IMR-90 (cell line): ENCODE data around the gene CLRN3. TPM values are rescaled to one million over a fixed set of nuclear protein-coding genes. Genes with fewer than 3 reads are reported as not detected.

Experiments
- ATAC-seq: fragments of 200-7000 bp; cut with Tn5 transposase; 2 replicates; pipeline ENCODE4 v1.9.1; 2020; ENCODE audit warnings: low read depth, mild to moderate bottlenecking, moderate library complexity
- BruUV-seq: library from RNA; stranded (reverse); fragments of 400-500 nt; replicated peaks from 2 replicates; lab custom pipeline; 2021; lab: Mats Ljungman, UMichigan
- CTCF ChIA-PET: fragments of 300-600 bp; formaldehyde crosslinking; extraction: SDS; loops from one replicate; lab custom pipeline; 2021; ENCODE audit warnings: antibody characterized with exemption; lab: Yijun Ruan, JAX
- POLR2A ChIA-PET: fragments of 300-600 bp; sonication (Branson Sonifier 250); formaldehyde crosslinking; loops from one replicate; lab custom pipeline; 2022; ENCODE audit warnings: antibody characterized with exemption; ENCODE audit not compliant: unreplicated experiment; lab: Charles Lee
- DNase-seq: peaks from one replicate; pipeline ENCODE4 v3.0.0; 2013
- H2AFZ ChIP-seq: replicated peaks from 2 replicates; pipeline ENCODE3; 2013; ENCODE audit warnings: low read length, mild to moderate bottlenecking; ENCODE audit not compliant: poor library complexity
- H2AK5ac ChIP-seq: 2 replicates; pipeline ENCODE4 v1.6.1; 2013; ENCODE audit warnings: low read depth, low read length, inconsistent platforms
- H2AK9ac ChIP-seq: replicated peaks from 2 replicates; pipeline ENCODE3; 2013; ENCODE audit warnings: mild to moderate bottlenecking, low read depth, low read length, moderate library complexity; ENCODE audit not compliant: poor library complexity
- H2BK120ac ChIP-seq: 2 replicates; pipeline ENCODE4 v1.6.1; 2013; ENCODE audit warnings: low read depth, low read length, inconsistent platforms
- H2BK15ac ChIP-seq: 3 replicates; pipeline ENCODE4 v1.6.1; 2013; ENCODE audit warnings: low read depth, low read length, inconsistent platforms
- H2BK20ac ChIP-seq: 2 replicates; pipeline ENCODE4 v1.6.1; 2013; ENCODE audit warnings: low read depth, mild to moderate bottlenecking, inconsistent platforms, low read length, moderate library complexity
- H2BK5ac ChIP-seq: 2 replicates; pipeline ENCODE4 v1.6.1; 2013; ENCODE audit warnings: mild to moderate bottlenecking, low read depth, low read length, inconsistent platforms; ENCODE audit not compliant: poor library complexity, severe bottlenecking
- H3K14ac ChIP-seq: replicated peaks from 2 replicates; pipeline ENCODE4 v1.6.1; 2013; ENCODE audit warnings: low read depth, low read length, inconsistent platforms
- H3K18ac ChIP-seq: 2 replicates; pipeline ENCODE4 v1.6.1; 2013; ENCODE audit warnings: low read depth, low read length, control low read depth
- H3K23ac ChIP-seq: 2 replicates; pipeline ENCODE4 v1.6.1; 2013; ENCODE audit warnings: low read depth, low read length, inconsistent platforms
- H3K27ac ChIP-seq: 2 replicates; pipeline ENCODE4 v1.5.1; 2013; ENCODE audit warnings: mild to moderate bottlenecking, control low read depth, low read length; ENCODE audit not compliant: insufficient read depth
- H3K27me3 ChIP-seq: 2 replicates; pipeline ENCODE4 v1.6.1; 2013; ENCODE audit warnings: low read length; ENCODE audit not compliant: control insufficient read depth, insufficient read depth
- H3K36me3 ChIP-seq: 2 replicates; pipeline ENCODE4 v1.6.1; 2013; ENCODE audit warnings: low read length, mixed read lengths; ENCODE audit not compliant: control insufficient read depth, insufficient read depth
- H3K4ac ChIP-seq: 2 replicates; pipeline ENCODE4 v1.6.1; 2013; ENCODE audit warnings: low read depth, low read length, inconsistent platforms
- H3K4me1 ChIP-seq: 2 replicates; pipeline ENCODE4 v1.6.1; 2013; ENCODE audit warnings: low read length, mixed read lengths; ENCODE audit not compliant: control insufficient read depth, insufficient read depth
- H3K4me2 ChIP-seq: 2 replicates; pipeline ENCODE4 v1.6.1; 2013; ENCODE audit warnings: low read depth, mild to moderate bottlenecking, control low read depth, low read length, moderate library complexity
- H3K4me3 ChIP-seq: 2 replicates; pipeline ENCODE4 v1.5.1; 2013; ENCODE audit warnings: low read depth, mild to moderate bottlenecking, control low read depth, low read length, moderate library complexity; ENCODE audit not compliant: insufficient read depth
- H3K56ac ChIP-seq: 2 replicates; pipeline ENCODE4 v1.6.1; 2013; ENCODE audit warnings: low read length, inconsistent platforms; ENCODE audit not compliant: insufficient read depth; ENCODE audit errors: extremely low read depth
- H3K79me1 ChIP-seq, 2 experiments: 2 replicates each; pipeline ENCODE4 v1.6.1; 2013; ENCODE audit warnings: low read length in 2 of 2, inconsistent platforms in 1 of 2, low read depth in 1 of 2
- H3K9ac ChIP-seq: 2 replicates; pipeline ENCODE4 v1.6.1; 2013; ENCODE audit warnings: low read depth, low read length, control low read depth
- H3K9me1 ChIP-seq: 2 replicates; pipeline ENCODE4 v1.6.1; 2013; ENCODE audit warnings: low read length, inconsistent platforms; ENCODE audit not compliant: insufficient read depth
- H3K9me3 ChIP-seq: 2 replicates; pipeline ENCODE4 v1.6.1; 2013; ENCODE audit warnings: low read length; ENCODE audit not compliant: control insufficient read depth, insufficient read depth
- H4K20me1 ChIP-seq: 2 replicates; pipeline ENCODE4 v1.6.1; 2013; ENCODE audit warnings: low read length, inconsistent platforms; ENCODE audit not compliant: insufficient read depth
- H4K5ac ChIP-seq: 2 replicates; pipeline ENCODE4 v1.6.1; 2013; ENCODE audit warnings: mild to moderate bottlenecking, low read depth, low read length, control low read depth
- H4K8ac ChIP-seq, 2 experiments: 2 replicates each; pipeline ENCODE4 v1.6.1; 2013; ENCODE audit warnings: low read depth in 2 of 2, low read length in 2 of 2, control low read depth in 1 of 2, inconsistent platforms in 1 of 2
- H4K91ac ChIP-seq: 2 replicates; pipeline ENCODE4 v1.6.1; 2013; ENCODE audit warnings: low read depth, low read length, inconsistent platforms; ENCODE audit not compliant: insufficient read depth
- BHLHE40 ChIP-seq: fragments of 150-350 bp; IDR thresholded peaks from 2 replicates; pipeline ENCODE4 v1.6.1; 2016; ENCODE audit warnings: mild to moderate bottlenecking, low read depth, low read length
- CEBPB ChIP-seq: IDR thresholded peaks from 2 replicates; pipeline ENCODE4 v1.6.1; 2012; ENCODE audit warnings: low read depth, low read length, improper control_type of control experiment
- CHD1 ChIP-seq: IDR thresholded peaks from 2 replicates; pipeline ENCODE4 v1.6.1; 2012; ENCODE audit warnings: low read depth, low read length, improper control_type of control experiment
- CTCF ChIP-seq: conservative IDR thresholded peaks from 2 replicates; pipeline ENCODE4 v1.5.1; 2012; ENCODE audit warnings: mild to moderate bottlenecking, low read depth, low read length, improper control_type of control experiment
- ELK1 ChIP-seq: fragments of 150-350 bp; IDR thresholded peaks from 2 replicates; pipeline ENCODE4 v1.6.1; 2016; ENCODE audit warnings: low read depth, mild to moderate bottlenecking, low read length, moderate library complexity, borderline replicate concordance
- FOS ChIP-seq: fragments of 150-350 bp; IDR thresholded peaks from 2 replicates; pipeline ENCODE4 v1.6.1; 2016; ENCODE audit warnings: low read depth, low read length
- MAFK ChIP-seq: IDR thresholded peaks from 2 replicates; pipeline ENCODE4 v1.6.1; 2012; ENCODE audit warnings: low read depth, low read length, improper control_type of control experiment
- MAZ ChIP-seq: IDR thresholded peaks from 2 replicates; pipeline ENCODE4 v1.6.1; 2012; ENCODE audit warnings: low read depth, mild to moderate bottlenecking, low read length, improper control_type of control experiment, moderate library complexity, borderline replicate concordance
- MXI1 ChIP-seq: IDR thresholded peaks from 2 replicates; pipeline ENCODE4 v1.6.1; 2012; ENCODE audit warnings: low read depth, mild to moderate bottlenecking, low read length, moderate library complexity, borderline replicate concordance
- NFE2L2 ChIP-seq: fragments of 150-350 bp; IDR thresholded peaks from 2 replicates; pipeline ENCODE4 v1.6.1; 2016; ENCODE audit warnings: low read depth, mild to moderate bottlenecking, low read length
- POLR2A ChIP-seq: IDR thresholded peaks from 2 replicates; pipeline ENCODE4 v1.6.1; 2012; ENCODE audit warnings: mild to moderate bottlenecking, low read depth, low read length
- RAD21 ChIP-seq: IDR thresholded peaks from 2 replicates; pipeline ENCODE4 v1.6.1; 2012; ENCODE audit warnings: low read length, improper control_type of control experiment
- RCOR1 ChIP-seq: IDR thresholded peaks from 2 replicates; pipeline ENCODE4 v1.6.1; 2012; ENCODE audit warnings: mild to moderate bottlenecking, low read length, improper control_type of control experiment; ENCODE audit not compliant: insufficient replicate concordance
- RFX5 ChIP-seq: IDR thresholded peaks from 2 replicates; pipeline ENCODE4 v1.8.0; 2012; ENCODE audit warnings: low read depth, mild to moderate bottlenecking, low read length, moderate library complexity
- SMC3 ChIP-seq: fragments of 150-350 bp; IDR thresholded peaks from 2 replicates; pipeline ENCODE4 v1.6.1; 2016; ENCODE audit warnings: low read depth, mild to moderate bottlenecking, antibody characterized with exemption, low read length, moderate library complexity
- USF2 ChIP-seq: fragments of 150-350 bp; IDR thresholded peaks from 2 replicates; pipeline ENCODE4 v1.6.1; 2017; ENCODE audit warnings: mild to moderate bottlenecking, antibody characterized with exemption, low read length, low read depth
- WGBS, 2 experiments: methylation state at CpG; one replicate each; pipeline versions ENCODE4 v1.1.5 to v1.1.7; 2013; ENCODE audit warnings: missing lambda C conversion rate in 2 of 2; ENCODE audit not compliant: insufficient read length in 1 of 2; ENCODE audit errors: extremely low coverage in 2 of 2; 5-methylcytosine and 5-hydroxymethylcytosine counted together
- dilution Hi-C: fragments of 300-500 bp; cut with HindIII; formaldehyde crosslinking; loops from one replicate; pipeline ENCODE4 v1.14.3; 2018; ENCODE audit warnings: low sequenced_read_pairs; ENCODE audit not compliant: unreplicated experiment
- in situ Hi-C: fragments of 300-500 bp; cut with MboI; formaldehyde crosslinking; loops from 3 replicates; pipeline ENCODE4 v1.14.3; 2019; ENCODE audit warnings: low sequenced_read_pairs, inconsistent platforms, mixed read lengths
- intact Hi-C: fragments of 100-400 bp; cut with micrococcal nuclease; formaldehyde crosslinking; loops from 2 replicates; pipeline ENCODE4 v1.10.0; 2022
- polyA plus RNA-seq, 3 experiments: library from polyadenylated mRNA; depleted of rRNA; stranded (reverse); fragments of >200 nt; gene quantifications; 2 replicates each; pipeline ENCODE4 v1.2.3, GENCODE V29; 2012; ENCODE audit warnings: low replicate concordance in 1 of 3
- total RNA-seq: library from RNA; depleted of rRNA; stranded (reverse); fragments of >200 nt; gene quantifications from 2 replicates; pipeline ENCODE4 v1.2.3, GENCODE V29; 2012

Gene CLRN3
- total and polyA plus RNA-seq, 2 of the 4 experiments (the other 2 are of a cell fraction), result not detected

- Histone ChIP-seq H3K4me2 (no peak overlapping the region), H3K4me1 (peaks cover 4% of the 10 kb centered on the region; the same call in 1 of the 2 replicates), H3K23ac (no peak overlapping the region), H3K27ac (no peak overlapping the region), H4K5ac (no peak overlapping the region), H3K36me3 (no peaks in the 10 kb centered on the region), H2BK5ac (no peak overlapping the region), H3K18ac (no peak overlapping the region), H2AK5ac (no peak overlapping the region), H3K79me1 (no peaks in the 10 kb centered on the region; a peak in 1 of 4 replicates), H2AFZ (no peak overlapping the region), H2BK15ac (no peak overlapping the region), H3K14ac (no peak overlapping the region), H3K9me3 (no peaks in the 10 kb centered on the region), H4K91ac (no peak overlapping the region), H3K56ac (no peak overlapping the region), H3K9ac (no peak overlapping the region), H4K20me1 (no peaks in the 10 kb centered on the region), H2BK120ac (no peak overlapping the region), H2BK20ac (no peak overlapping the region), H3K4me3 (no peak overlapping the region), H2AK9ac (no peak overlapping the region), H4K8ac (no peak overlapping the region), H3K27me3 (no peaks in the 10 kb centered on the region; the same call in 1 of the 2 replicates), H3K4ac (no peak overlapping the region), H3K9me1 (peaks cover 11% of the 10 kb centered on the region)
- DNase-seq, result no peak
- ATAC-seq, result no peak
- no peak for TF ChIP-seq MAZ
- no peak for TF ChIP-seq BHLHE40
- TF ChIP-seq POLR2A, result no peak
- no peak for TF ChIP-seq USF2
- no peak for TF ChIP-seq CHD1
- no peak for TF ChIP-seq FOS
- TF ChIP-seq ELK1, result no peak
- TF ChIP-seq RFX5, result no peak
- TF ChIP-seq MXI1, result no peak
- TF ChIP-seq RAD21, result no peak
- no peak for TF ChIP-seq CEBPB
- TF ChIP-seq SMC3, result no peak
- no peak for TF ChIP-seq NFE2L2
- no peak for TF ChIP-seq CTCF
- no peak for TF ChIP-seq MAFK
- TF ChIP-seq RCOR1, result no peak
- BruUV-seq, result no TSS peak
- ChIA-PET CTCF (no interaction called here), POLR2A (no interaction called here)
- dilution Hi-C loops, result no loop called here
- in situ Hi-C loops, result no loop called here
- intact Hi-C loops, result no loop called here
- WGBS, 2 experiments, result no CpG with 5 or more reads among the region's 2 CpGs
Observed at GRCh38 chr10:127910464-127910770, 17.7 kb upstream of the CLRN3 start.
